Endometrium (tissue), 2 donors: ENCODE measurements around the gene NUAK1.

Experiments
- FAIRE-seq: peaks from 2 replicates; lab custom pipeline; 2012; peaks lifted over from hg19 to GRCh38; lab: Jason Lieb, UNC
- donor health status: control.
- donor health status: control.

The NUAK1 gene

GRCh38 chr12:106138633-106139421 is at the start of gene NUAK1:
Gene NUAK1 (minus strand): TSS chr12:106138954. CDS start chr12:106138653, 301 bp downstream.
- FAIRE-seq, result no peak

GRCh38 chr12:106188256-106188655 is 49.5 kb upstream of the NUAK1 start:
- FAIRE-seq, result no peak

GRCh38 chr12:106187842-106188241 is 49.1 kb upstream of the NUAK1 start:
- FAIRE-seq, result no peak

GRCh38 chr12:106187155-106187789 is 48.5 kb upstream of the NUAK1 start:
- FAIRE-seq, result no peak

GRCh38 chr12:106183735-106184134 is 45.0 kb upstream of the NUAK1 start:
- FAIRE-seq, result no peak

- peak; percentile 85 for FAIRE-seq
Measured at GRCh38 chr12:106181401-106182114, 42.8 kb upstream of the NUAK1 start.

GRCh38 chr12:106179086-106179485 is 40.3 kb upstream of the NUAK1 start:
- FAIRE-seq, result no peak

GRCh38 chr12:106178562-106178961 is 39.8 kb upstream of the NUAK1 start:
- FAIRE-seq, result no peak

- FAIRE-seq, result no peak
Measured at GRCh38 chr12:106176560-106176959, 37.8 kb upstream of the NUAK1 start.

GRCh38 chr12:106174876-106175275 is 36.1 kb upstream of the NUAK1 start:
- FAIRE-seq, result no peak

GRCh38 chr12:106173442-106173841 is 34.7 kb upstream of the NUAK1 start:
- no peak for FAIRE-seq

GRCh38 chr12:106171117-106171750 is 32.5 kb upstream of the NUAK1 start:
- FAIRE-seq, result no peak

- FAIRE-seq, result no peak
Measured at GRCh38 chr12:106170285-106170684, 31.5 kb upstream of the NUAK1 start.

GRCh38 chr12:106163712-106164111 is 25.0 kb upstream of the NUAK1 start:
- no peak for FAIRE-seq

GRCh38 chr12:106161491-106161890 is 22.7 kb upstream of the NUAK1 start:
- no peak for FAIRE-seq

- no peak for FAIRE-seq
Measured at GRCh38 chr12:106160915-106161314, 22.2 kb upstream of the NUAK1 start.

GRCh38 chr12:106157802-106158201 is 19.0 kb upstream of the NUAK1 start:
- no peak for FAIRE-seq

GRCh38 chr12:106154751-106155273 is 16.1 kb upstream of the NUAK1 start:
- no peak for FAIRE-seq

- FAIRE-seq, result no peak
Measured at GRCh38 chr12:106152334-106152733, 13.6 kb upstream of the NUAK1 start.

GRCh38 chr12:106150555-106150954 is 11.8 kb upstream of the NUAK1 start:
- no peak for FAIRE-seq

GRCh38 chr12:106149096-106149784 is 10.5 kb upstream of the NUAK1 start:
- no peak for FAIRE-seq

- no peak for FAIRE-seq
Measured at GRCh38 chr12:106147956-106148355, 9.2 kb upstream of the NUAK1 start.
